Keratinocyte (primary cell): ENCODE results near the gene PTGES2. TPM values are rescaled to one million over a fixed set of nuclear protein-coding genes. Genes with fewer than 3 reads are reported as not detected.
A peak's percentile ranks its signal among the peaks of the same experiment; 100 is the strongest.

Experiments used
- DNase-seq: peaks from one replicate; pipeline ENCODE4 v3.0.0-alpha.2; 2011; ENCODE audit warnings: low read depth, missing footprints, low spot score
- FAIRE-seq: peaks from 2 replicates; lab custom pipeline; 2011; peaks lifted over from hg19 to GRCh38; lab: Jason Lieb, UNC
- H2AFZ ChIP-seq: 2 replicates; pipeline ENCODE4 v1.6.0; 2012; ENCODE audit warnings: low read length, control low read depth, inconsistent platforms; ENCODE audit not compliant: control insufficient read depth
- H3K27ac ChIP-seq: 2 replicates; pipeline ENCODE4 v1.5.1; 2011; ENCODE audit warnings: low read length; ENCODE audit not compliant: control insufficient read depth, insufficient read depth
- H3K27me3 ChIP-seq: 3 replicates; pipeline ENCODE4 v1.6.0; 2011; ENCODE audit warnings: low read length; ENCODE audit not compliant: control insufficient read depth, insufficient read depth; ENCODE audit errors: extremely low read depth
- H3K36me3 ChIP-seq, 2 experiments: 2 replicates in 1 of 2; 3 replicates in 1 of 2; pipeline ENCODE4 v1.5.1; 2011; ENCODE audit warnings: low read length in 2 of 2, mild to moderate bottlenecking in 1 of 2; ENCODE audit not compliant: control insufficient read depth in 2 of 2, insufficient read depth in 2 of 2; ENCODE audit errors: extremely low read depth in 1 of 2
- H3K4me1 ChIP-seq: 3 replicates; pipeline ENCODE4 v1.5.1; 2011; ENCODE audit warnings: low read length; ENCODE audit not compliant: control insufficient read depth, insufficient read depth; ENCODE audit errors: extremely low read depth
- H3K4me2 ChIP-seq: 3 replicates; pipeline ENCODE4 v1.6.0; 2011; ENCODE audit warnings: low read depth, low read length; ENCODE audit not compliant: control insufficient read depth, insufficient read depth; ENCODE audit errors: extremely low read depth
- H3K4me3 ChIP-seq, 3 experiments: fragments of 200-600 bp in 1 of 3; sonication (generic) in 1 of 3; 2 replicates in 2 of 3; 3 replicates in 1 of 3; pipeline ENCODE4 v1.5.1; 2011 to 2016; ENCODE audit warnings: low read length in 3 of 3, mild to moderate bottlenecking in 3 of 3, control low read depth in 2 of 3, inconsistent platforms in 1 of 3, low read depth in 1 of 3, mixed read lengths in 1 of 3, mixed run types in 1 of 3, moderate library complexity in 1 of 3; ENCODE audit not compliant: control insufficient read depth in 2 of 3, insufficient read depth in 2 of 3; ENCODE audit errors: extremely low read depth in 1 of 3
- H3K79me2 ChIP-seq: 2 replicates; pipeline ENCODE4 v1.6.0; 2012; ENCODE audit warnings: low read length; ENCODE audit not compliant: control insufficient read depth, insufficient read depth
- H3K9ac ChIP-seq: 3 replicates; pipeline ENCODE4 v1.6.0; 2011; ENCODE audit warnings: low read length; ENCODE audit not compliant: control insufficient read depth, insufficient read depth; ENCODE audit errors: extremely low read depth
- H3K9me1 ChIP-seq: 3 replicates; pipeline ENCODE4 v1.6.0; 2011; ENCODE audit warnings: low read length; ENCODE audit not compliant: control insufficient read depth, insufficient read depth; ENCODE audit errors: extremely low read depth
- H3K9me3 ChIP-seq: 2 replicates; pipeline ENCODE4 v1.5.1; 2012; ENCODE audit warnings: low read depth, low read length; ENCODE audit not compliant: control insufficient read depth
- H4K20me1 ChIP-seq: 3 replicates; pipeline ENCODE4 v1.6.0; 2011; ENCODE audit warnings: low read length; ENCODE audit not compliant: control insufficient read depth, insufficient read depth; ENCODE audit errors: extremely low read depth
- EZH2 ChIP-seq: IDR thresholded peaks from one replicate; pipeline ENCODE4 v1.6.1; 2012; ENCODE audit warnings: inconsistent platforms, mild to moderate bottlenecking, low read length, moderate library complexity
- dilution Hi-C: fragments of 300-500 bp; cut with MboI; formaldehyde crosslinking; loops from one replicate; pipeline ENCODE4 v1.7.0; 2020; ENCODE audit warnings: low sequenced_read_pairs; ENCODE audit not compliant: extremely low pct_ligation_motif_present
- polyA plus RNA-seq, 5 experiments: library from polyadenylated mRNA; depleted of rRNA in 3 of 5; stranded (reverse) in 3 of 5; stranded (forward) in 1 of 5; unstranded in 1 of 5; fragments of >200 nt; gene quantifications; 1 replicate in 1 of 5; 2 replicates in 3 of 5; 3 replicates in 1 of 5; pipeline versions ENCODE4 v1.2.1 to v1.2.3, GENCODE V29; 2011 to 2012; ENCODE audit warnings: missing spikeins in 2 of 5, low read depth in 1 of 5, low replicate concordance in 1 of 5
- TF ChIP-seq, protein P1 (sequence below), 3 experiments: IDR thresholded peaks in 1 of 3; conservative IDR thresholded peaks in 1 of 3; optimal IDR thresholded peaks in 1 of 3; 2 replicates in 2 of 3; 3 replicates in 1 of 3; pipeline versions ENCODE3 to v1.5.1; 2011; ENCODE audit warnings: low read length in 3 of 3, mild to moderate bottlenecking in 3 of 3, moderate library complexity in 2 of 3, control low read depth in 1 of 3, inconsistent platforms in 1 of 3; ENCODE audit not compliant: insufficient read depth in 2 of 3; ENCODE audit errors: extremely low read depth in 1 of 3

The PTGES2 gene
- polyA plus RNA-seq, 1 donor (not counting 4 experiments of a cell fraction or from before 2014, with no cell fraction given) = 68.7 TPM

DNA sequence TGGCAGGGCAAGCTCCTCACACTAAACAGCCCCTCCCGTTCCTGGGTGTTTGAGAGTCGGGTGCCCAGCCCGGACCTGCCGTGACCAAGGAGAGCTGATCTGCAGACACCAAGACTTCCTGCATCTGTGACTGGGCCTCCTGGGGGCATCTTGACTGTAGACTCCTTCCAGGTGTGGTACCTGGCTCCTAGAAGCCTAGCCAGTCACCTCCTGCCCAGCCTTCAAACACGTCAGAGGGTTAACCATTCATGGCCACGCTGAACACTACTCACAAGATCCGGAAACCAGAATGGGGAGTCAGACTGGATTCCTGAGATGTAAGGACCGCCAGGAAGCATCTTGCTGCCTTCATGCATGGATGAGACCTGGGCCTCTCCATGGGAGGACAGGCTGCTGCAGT, 18.0 kb upstream of the PTGES2 start:
- no peaks in the 10 kb centered on the region for H3K36me3 ChIP-seq
- H3K27ac ChIP-seq = peak overlapping the region; percentile 71
- FAIRE-seq (peak; percentile 81), DNase-seq (peak; percentile 86)
- H3K9ac ChIP-seq = peak overlapping the region; percentile 47
- H2AFZ ChIP-seq = peak overlapping the region; percentile 92
- H3K4me3 ChIP-seq = no peak overlapping the region
- H4K20me1 ChIP-seq = no peaks in the 10 kb centered on the region
- no peak for TF ChIP-seq EZH2
- TF ChIP-seq, protein P1, sequence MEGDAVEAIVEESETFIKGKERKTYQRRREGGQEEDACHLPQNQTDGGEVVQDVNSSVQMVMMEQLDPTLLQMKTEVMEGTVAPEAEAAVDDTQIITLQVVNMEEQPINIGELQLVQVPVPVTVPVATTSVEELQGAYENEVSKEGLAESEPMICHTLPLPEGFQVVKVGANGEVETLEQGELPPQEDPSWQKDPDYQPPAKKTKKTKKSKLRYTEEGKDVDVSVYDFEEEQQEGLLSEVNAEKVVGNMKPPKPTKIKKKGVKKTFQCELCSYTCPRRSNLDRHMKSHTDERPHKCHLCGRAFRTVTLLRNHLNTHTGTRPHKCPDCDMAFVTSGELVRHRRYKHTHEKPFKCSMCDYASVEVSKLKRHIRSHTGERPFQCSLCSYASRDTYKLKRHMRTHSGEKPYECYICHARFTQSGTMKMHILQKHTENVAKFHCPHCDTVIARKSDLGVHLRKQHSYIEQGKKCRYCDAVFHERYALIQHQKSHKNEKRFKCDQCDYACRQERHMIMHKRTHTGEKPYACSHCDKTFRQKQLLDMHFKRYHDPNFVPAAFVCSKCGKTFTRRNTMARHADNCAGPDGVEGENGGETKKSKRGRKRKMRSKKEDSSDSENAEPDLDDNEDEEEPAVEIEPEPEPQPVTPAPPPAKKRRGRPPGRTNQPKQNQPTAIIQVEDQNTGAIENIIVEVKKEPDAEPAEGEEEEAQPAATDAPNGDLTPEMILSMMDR (optimal IDR thresholded peaks at IDR 0.05 in 1 of 3, IDR thresholded peaks at IDR 0.05 in 1 of 3, conservative IDR thresholded peaks at IDR 0.05 in 1 of 3; ENCODE audit: extremely low read depth in 1 of 3, insufficient read depth in 2 of 3, low read length in 3 of 3) = no peak
- H3K27me3 ChIP-seq = no peaks in the 10 kb centered on the region
- dilution Hi-C loops = no loop called here
- H3K9me3 ChIP-seq = no peaks in the 10 kb centered on the region
- H3K79me2 ChIP-seq = no peaks in the 10 kb centered on the region
- no peaks in the 10 kb centered on the region for H3K9me1 ChIP-seq
- peak overlapping the region; percentile 62 for H3K4me2 ChIP-seq
- H3K4me1 ChIP-seq = peaks cover 59% of the 10 kb centered on the region

DNA sequence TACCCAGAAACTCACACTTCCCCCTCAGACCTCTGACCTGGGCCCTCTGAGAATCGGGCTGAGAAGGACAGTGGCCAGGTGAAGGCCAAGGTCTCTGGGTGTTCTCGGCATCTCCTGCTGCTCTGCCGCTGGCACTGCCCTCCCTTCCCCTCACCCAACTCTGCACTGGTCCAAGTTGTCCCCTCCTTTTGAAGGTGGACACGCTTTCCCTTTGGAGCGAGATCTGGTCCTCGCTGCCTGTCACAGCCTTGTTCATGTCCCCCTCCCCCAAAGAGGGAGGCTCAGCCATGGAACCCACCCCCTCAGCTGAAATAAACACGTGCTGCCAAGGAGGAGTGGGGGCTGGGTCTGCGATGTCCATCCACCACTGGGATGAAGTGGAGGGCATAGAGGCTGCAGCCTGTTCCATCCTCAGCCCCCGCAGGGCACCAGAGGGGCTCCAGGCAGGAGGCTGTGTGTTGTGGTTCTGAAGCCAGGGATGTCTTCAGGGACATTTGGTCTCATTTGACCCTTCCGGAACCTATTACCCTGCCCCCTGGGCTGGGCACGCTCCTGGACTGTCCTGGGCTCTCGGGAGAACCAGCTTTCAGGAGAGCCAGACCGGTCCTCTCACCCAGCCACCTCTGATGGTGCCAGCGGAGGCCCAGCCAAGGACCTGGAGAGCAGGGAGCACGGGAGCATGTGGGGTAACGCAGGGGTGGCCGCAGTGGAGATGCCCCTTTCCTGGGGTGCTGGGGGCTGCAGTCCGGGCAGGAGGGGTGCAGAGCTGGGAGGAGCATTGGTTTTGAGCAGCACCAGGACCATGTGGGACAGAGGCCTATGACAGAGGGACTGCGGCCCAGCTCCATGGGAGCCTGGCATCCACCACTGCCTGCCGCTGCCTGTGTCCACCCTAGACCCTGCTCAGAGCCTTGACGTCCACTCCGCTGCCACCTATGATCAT, 17.0 kb upstream of the PTGES2 start:
- peak overlapping the region; percentile 47 for H3K9ac ChIP-seq
- no peaks in the 10 kb centered on the region for H3K9me1 ChIP-seq
- dilution Hi-C loops = no loop called here
- H3K79me2 ChIP-seq = no peaks in the 10 kb centered on the region
- no peaks in the 10 kb centered on the region for H3K27me3 ChIP-seq
- H3K4me1 ChIP-seq = peaks cover 49% of the 10 kb centered on the region
- H3K9me3 ChIP-seq = no peaks in the 10 kb centered on the region
- no peaks in the 10 kb centered on the region for H4K20me1 ChIP-seq
- H3K4me3 ChIP-seq = no peak overlapping the region
- H3K36me3 ChIP-seq = no peaks in the 10 kb centered on the region
- TF ChIP-seq, protein P1 (optimal IDR thresholded peaks at IDR 0.05 in 1 of 3, IDR thresholded peaks at IDR 0.05 in 1 of 3, conservative IDR thresholded peaks at IDR 0.05 in 1 of 3; ENCODE audit: extremely low read depth in 1 of 3, insufficient read depth in 2 of 3, low read length in 3 of 3) = no peak
- FAIRE-seq (no peak), DNase-seq (no peak)
- no peak overlapping the region for H2AFZ ChIP-seq
- H3K4me2 ChIP-seq = no peak overlapping the region
- peak overlapping the region; percentile 86 for H3K27ac ChIP-seq
